Brain microvascular endothelial cell (primary cell): ENCODE data around the gene FCF1.

Experiments
- DNase-seq: peaks from one replicate; pipeline ENCODE4 v3.0.0-alpha.2; 2020
- H3K27ac ChIP-seq: fragments of 250-450 bp; sonication (Bioruptor Pico); 2 replicates; pipeline ENCODE4 v1.5.1; 2020; ENCODE audit warnings: mild to moderate bottlenecking, moderate library complexity
- H3K27me3 ChIP-seq: fragments of 250-450 bp; sonication (Bioruptor Pico); replicated peaks from 2 replicates; pipeline ENCODE4 v1.5.1; 2020; ENCODE audit warnings: mild to moderate bottlenecking
- H3K36me3 ChIP-seq: fragments of 250-450 bp; sonication (Bioruptor Pico); replicated peaks from 2 replicates; pipeline ENCODE4 v1.5.1; 2020; ENCODE audit warnings: mild to moderate bottlenecking
- H3K4me3 ChIP-seq: 2 replicates; pipeline ENCODE4 v1.5.1; 2011; ENCODE audit warnings: low read depth, mild to moderate bottlenecking, control low read depth, low read length, moderate library complexity
- CTCF ChIP-seq: IDR thresholded peaks from 2 replicates; pipeline ENCODE4 v1.5.1; 2011; ENCODE audit warnings: low read depth, mild to moderate bottlenecking, moderate library complexity, low read length, control low read depth, inconsistent platforms; ENCODE audit errors: missing control alignments
- in situ Hi-C: cut with HindIII; loops from 2 replicates; pipeline ENCODE4 v1.10.0; 2017; ENCODE audit warnings: low sequenced_read_pairs, low pct_ligation_motif_present

Gene FCF1, protein sequence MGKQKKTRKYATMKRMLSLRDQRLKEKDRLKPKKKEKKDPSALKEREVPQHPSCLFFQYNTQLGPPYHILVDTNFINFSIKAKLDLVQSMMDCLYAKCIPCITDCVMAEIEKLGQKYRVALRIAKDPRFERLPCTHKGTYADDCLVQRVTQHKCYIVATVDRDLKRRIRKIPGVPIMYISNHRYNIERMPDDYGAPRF

GRCh38 chr14:74712499-74713394 lies at the start of gene FCF1, which contains the start of gene AREL1:
Gene FCF1 (plus strand): TSS chr14:74713144. CDS start chr14:74713198, 54 bp downstream.
Gene AREL1 (minus strand): TSS chr14:74713080. CDS start chr14:74685615, 27,465 bp downstream.
- TF ChIP-seq CTCF = no peak
- Histone ChIP-seq H3K27me3 (no peaks in the 10 kb centered on the region), H3K27ac (peak within 1 kb of the TSS; percentile 71), H3K36me3 (peaks cover 8% of the 10 kb centered on the region), H3K4me3 (peak within 1 kb of the TSS; percentile 97)
- peak; percentile 87 for DNase-seq
- in situ Hi-C loops = no loop called here

- in situ Hi-C loops = no loop called here
- H3K36me3 ChIP-seq = peaks cover 45% of the 10 kb centered on the region
- H3K4me3 ChIP-seq = no peak overlapping the region
- H3K27me3 ChIP-seq = no peaks in the 10 kb centered on the region
- no peak for DNase-seq
- no peak for TF ChIP-seq CTCF
- H3K27ac ChIP-seq = no peak overlapping the region
Measured at GRCh38 chr14:74663884-74664283, 49.1 kb upstream of the FCF1 start.

DNA sequence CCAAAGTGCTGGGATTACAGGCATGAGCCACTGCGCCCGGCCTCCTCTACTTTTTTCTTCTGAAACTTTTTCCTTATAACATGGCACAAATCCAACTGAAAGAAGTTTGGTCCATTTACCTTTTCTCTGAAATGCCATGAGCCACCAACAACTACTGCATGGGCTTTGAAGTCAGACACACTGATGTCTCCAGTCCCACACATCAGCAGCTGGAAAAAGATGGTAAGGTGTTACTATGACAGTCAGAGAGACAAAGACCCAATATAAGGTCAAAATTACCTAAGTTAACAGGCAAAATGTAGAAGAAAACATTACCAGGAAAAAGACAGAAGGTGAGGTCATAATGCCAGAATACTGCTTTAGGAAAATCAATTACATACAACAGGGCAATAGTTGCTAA lies 48.2 kb upstream of the FCF1 start:
- Histone ChIP-seq H3K27me3 (no peaks in the 10 kb centered on the region), H3K36me3 (peaks cover 53% of the 10 kb centered on the region), H3K27ac (no peak overlapping the region), H3K4me3 (no peak overlapping the region)
- TF ChIP-seq CTCF = no peak
- in situ Hi-C loops = no loop called here
- no peak for DNase-seq

GRCh38 chr14:74667758-74668157 lies 45.2 kb upstream of the FCF1 start:
- peak; percentile 58 for DNase-seq
- H3K27me3 ChIP-seq = no peaks in the 10 kb centered on the region

DNA sequence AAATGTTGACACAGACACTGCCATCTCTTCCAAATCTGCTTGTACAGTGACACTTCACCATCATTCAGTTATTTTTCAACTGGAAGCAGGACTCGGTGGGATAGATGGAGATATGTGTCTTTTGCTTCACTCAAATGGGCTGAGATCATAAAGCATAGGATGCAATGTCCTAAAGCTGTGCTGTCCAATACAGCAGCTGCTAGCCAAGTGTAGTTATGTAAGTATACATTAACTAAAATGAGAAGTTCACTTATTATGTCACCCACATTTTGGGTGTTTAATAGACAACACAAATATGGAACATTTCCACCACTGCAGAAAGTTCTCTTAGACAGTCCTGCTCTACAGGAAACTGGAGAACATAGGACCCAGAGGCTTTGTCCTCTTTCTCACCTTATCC lies 43.7 kb upstream of the FCF1 start:
- Histone ChIP-seq H3K36me3 (peaks cover 54% of the 10 kb centered on the region), H3K4me3 (no peak overlapping the region), H3K27me3 (no peaks in the 10 kb centered on the region), H3K27ac (no peak overlapping the region)
- no peak for DNase-seq
- no peak for TF ChIP-seq CTCF
- in situ Hi-C loops = no loop called here

More at GRCh38 chr14:74667758-74668157, 45.2 kb upstream of the FCF1 start:
- no peak for TF ChIP-seq CTCF
- Histone ChIP-seq H3K4me3 (no peak overlapping the region), H3K27ac (peak overlapping the region; percentile 69), H3K36me3 (peaks cover 53% of the 10 kb centered on the region)
- in situ Hi-C loops = no loop called here
